ACHN (cell line): ENCODE measurements around the gene TMEM187.

ENCODE experiments used
- DNase-seq: peaks from one replicate; pipeline ENCODE4 v3.0.0-alpha.2; 2015
- in situ Hi-C: cut with HindIII; loops from 2 replicates; pipeline ENCODE4 v1.10.0; 2017; ENCODE audit warnings: low sequenced_read_pairs, low pct_ligation_motif_present, low pct_unique_long_range_greater_than_20kb

TMEM187 gene

DNA sequence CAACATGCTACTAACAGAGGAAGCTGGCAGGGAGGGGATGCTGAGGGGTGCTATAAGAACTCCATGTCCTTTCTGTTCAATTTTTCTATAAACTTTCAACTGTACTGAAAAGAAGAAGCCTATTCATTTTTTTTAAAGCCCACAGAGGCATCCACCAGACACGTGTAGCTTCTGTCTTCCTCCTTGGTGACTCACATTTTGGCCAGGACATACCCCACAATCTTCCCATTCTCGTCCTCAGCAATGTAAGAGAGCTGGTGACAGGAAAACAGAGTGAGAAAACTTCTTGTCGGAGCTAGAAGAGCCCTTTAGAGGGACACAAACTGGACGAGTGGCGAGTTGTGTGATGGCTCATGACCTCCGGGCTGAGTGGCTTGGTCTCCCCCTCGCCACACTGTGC, 38.8 kb upstream of the TMEM187 start:
- DNase-seq = peak; percentile 4
- in situ Hi-C loops = no loop called here

- in situ Hi-C loops = no loop called here
- DNase-seq = no peak
Measured at GRCh38 chrX:153934148-153934761, 38.3 kb upstream of the TMEM187 start.

GRCh38 chrX:153934762-153935325, 37.7 kb upstream of the TMEM187 start, which contains the start of gene NAA10:
NAA10 (minus strand) TSS chrX:153935037; CDS start chrX:153934904, 133 bp downstream.
- peak; percentile 69 for DNase-seq
- in situ Hi-C loops = no loop called here

GRCh38 chrX:153935326-153935851, 37.2 kb upstream of the TMEM187 start:
- DNase-seq = no peak
- in situ Hi-C loops = no loop called here

DNA sequence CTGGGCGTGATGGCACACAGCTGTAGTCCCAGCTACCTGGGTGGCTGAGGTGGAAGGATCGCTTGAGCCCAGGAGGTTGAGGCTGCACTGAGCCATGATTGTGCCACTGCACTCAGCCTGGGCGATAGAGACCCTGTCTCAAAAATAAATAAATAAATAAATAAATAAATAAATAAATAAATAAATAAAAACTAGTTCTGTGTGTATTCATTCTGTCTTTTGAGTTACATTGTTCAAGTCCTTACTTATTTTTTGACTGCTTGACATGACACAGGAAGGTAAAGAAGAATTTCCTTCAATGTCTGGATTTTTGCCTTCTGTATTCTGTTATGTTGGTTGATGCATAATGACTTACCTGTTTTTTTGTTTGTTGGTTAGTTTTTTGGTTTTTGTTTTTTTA, 35.5 kb upstream of the TMEM187 start:
- no peak for DNase-seq
- in situ Hi-C loops = no loop called here

DNA sequence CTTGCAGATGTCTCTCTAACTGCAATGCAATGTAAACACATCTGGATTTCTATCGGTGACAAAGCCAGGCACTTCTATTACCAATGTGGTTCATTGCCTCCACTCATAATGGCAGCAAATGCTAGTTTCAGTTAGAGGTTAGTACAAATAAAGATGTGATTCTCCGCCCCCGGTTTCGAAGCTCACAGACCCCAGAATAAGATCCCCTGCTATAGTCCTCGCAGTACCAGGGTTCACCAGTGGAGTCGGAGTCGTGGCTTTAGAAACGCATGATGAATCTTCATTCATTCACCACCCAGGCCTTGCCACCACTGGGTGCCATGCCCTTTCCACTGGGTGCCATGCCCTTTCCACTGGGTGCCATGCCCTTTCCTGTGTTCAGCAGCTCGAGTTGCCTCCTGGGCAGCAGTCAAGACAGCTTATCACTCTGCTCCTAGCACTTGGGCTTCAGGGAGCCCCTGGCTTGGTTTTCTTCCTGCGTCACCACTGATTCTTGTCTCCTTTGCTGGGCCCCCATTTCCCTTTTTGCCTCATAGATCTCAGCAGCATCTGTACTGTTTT, 34.2 kb upstream of the TMEM187 start:
- in situ Hi-C loops = no loop called here
- no peak for DNase-seq

- no peak for DNase-seq
- in situ Hi-C loops = no loop called here
Measured at GRCh38 chrX:153939573-153939972, 33.0 kb upstream of the TMEM187 start.

DNA sequence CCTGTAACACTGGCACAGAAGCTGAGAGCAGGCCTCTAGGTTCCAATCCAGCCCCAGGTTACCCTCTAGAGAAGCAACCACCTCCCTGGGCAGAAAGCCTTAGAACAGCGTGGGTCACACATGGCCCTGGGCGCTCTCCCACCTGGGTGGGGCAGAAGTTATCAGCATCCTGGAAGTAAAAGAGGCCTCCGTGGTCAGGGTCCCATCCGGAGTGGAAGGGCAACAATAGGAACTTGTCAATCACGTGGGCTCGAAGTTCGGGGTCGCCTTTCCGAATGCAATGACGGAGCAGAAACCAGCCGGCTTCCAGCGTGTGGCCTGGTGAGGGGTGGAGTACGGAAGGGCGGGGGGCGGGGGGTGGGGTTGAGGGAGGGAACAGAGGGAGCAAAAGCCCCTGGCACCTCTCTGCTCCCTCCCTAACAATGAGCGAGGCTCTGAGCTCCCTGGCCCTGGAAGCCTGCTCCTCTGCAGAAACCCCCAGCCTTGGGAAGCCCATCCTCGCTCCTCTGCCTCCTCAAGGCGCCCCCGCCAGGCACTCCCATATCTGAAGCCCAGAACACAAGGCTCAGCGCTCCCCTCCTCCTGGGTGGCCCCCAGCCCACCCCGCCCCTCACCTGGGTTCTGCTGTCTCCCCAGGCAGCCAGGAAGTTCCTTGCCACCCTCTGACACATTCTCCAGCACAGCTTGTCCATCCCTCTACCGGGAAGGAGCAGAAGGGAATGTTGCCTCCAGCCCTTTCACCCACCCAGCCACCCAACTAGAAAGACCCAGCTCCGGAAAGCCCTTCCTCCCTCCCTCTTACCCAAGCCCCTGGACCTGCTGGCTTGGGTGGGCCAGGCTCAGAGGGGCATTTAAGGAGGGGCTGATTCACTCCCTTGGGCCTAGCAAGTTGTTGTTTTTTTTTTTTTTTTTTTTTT, 31.0 kb upstream of the TMEM187 start:
- in situ Hi-C loops = no loop called here
- no peak for DNase-seq

DNA sequence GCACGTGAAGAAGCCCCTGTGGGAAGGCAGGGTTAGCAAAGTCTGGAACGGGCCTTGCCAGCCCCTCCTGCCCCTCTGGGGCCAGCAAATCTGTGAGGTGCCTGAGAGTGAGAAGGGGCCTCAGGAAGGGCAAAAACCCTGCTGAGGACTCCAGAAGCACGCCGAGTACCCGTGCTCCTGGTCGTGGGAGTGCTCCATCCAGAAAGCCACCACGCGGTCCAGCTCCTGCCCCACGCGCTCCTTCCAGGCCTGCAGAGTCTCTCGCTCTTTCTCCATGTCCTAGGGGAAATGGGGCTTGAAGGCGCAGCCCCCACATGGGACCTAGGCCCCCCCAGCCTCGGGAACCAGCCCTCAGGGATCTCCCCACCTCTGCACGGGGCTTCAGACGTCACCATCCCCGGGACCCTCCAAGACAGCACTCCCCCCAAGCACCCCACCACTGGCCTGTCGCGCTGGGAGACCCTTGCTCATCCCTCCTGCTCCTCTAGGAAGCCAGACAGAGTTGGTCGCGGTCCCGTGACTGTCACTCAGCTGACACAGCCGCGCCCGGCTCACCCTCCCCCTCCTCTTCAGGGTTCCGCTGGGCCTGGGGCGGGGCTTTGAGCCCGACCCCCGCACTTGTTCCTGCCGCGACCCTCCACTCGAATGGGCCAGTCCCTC, 28.3 kb upstream of the TMEM187 start, which contains the start of gene RENBP:
RENBP (minus strand) TSS at position 504 of the 660 bp plus-strand sequence; CDS start at position 471, 33 bp downstream.
- in situ Hi-C loops = no loop called here
- no peak for DNase-seq

GRCh38 chrX:153944800-153945150, 27.8 kb upstream of the TMEM187 start:
- in situ Hi-C loops = no loop called here
- no peak for DNase-seq

DNA sequence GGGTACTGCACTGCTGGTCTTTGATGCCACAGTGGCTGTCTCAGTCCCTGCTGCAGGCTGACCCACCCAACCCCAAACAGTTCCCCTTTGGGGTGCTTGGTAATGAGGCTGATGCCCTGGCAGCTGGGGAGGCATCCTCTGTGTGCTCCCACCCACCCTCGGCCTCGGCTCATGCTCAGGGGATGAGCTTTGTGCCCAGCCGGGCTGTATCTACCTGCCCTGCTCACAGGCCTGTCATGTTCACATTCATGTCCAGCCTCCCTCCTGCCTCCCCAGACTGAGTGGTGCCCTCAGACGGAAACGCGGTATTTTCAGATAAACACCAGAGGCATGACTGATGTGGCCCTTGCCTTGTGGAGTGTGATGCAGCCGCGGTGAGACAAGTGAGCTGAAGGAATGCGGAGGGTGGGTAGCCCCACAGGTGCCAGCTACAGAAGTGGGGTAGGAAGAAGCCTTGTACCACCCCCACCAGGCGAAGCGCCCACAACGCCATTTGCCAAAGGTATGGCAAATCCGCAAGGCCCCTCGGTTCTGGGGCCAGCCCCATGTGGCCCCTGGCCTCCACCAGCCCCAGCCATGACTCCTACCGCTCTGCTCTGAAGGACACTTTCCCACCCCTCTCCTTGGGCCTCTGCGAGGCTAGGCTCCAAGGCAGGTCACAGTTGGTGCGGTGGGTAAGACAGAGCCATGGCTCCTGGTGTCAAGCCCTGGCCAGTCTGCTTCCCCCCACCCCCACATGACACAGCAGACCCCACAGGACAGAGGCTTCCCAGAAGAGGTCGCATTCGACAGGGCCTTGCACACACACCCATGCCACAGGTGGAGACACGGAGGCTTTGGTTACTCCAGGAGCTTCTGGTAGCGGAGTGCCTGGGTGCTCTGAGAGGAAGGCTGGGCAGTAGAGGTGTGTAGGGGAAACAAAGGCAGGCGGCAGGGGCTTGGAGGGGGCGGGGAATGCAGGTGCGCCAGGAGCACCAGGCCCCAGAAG, 26.3 kb upstream of the TMEM187 start:
- in situ Hi-C loops = no loop called here

GRCh38 chrX:153947009-153947769, 25.4 kb upstream of the TMEM187 start:
- peak; percentile 73 for DNase-seq
- in situ Hi-C loops = no loop called here

More for the DNA sequence above, 26.3 kb upstream of the TMEM187 start:
- no peak for DNase-seq

- DNase-seq = no peak
- in situ Hi-C loops = no loop called here
Measured at GRCh38 chrX:153948002-153948466, 24.5 kb upstream of the TMEM187 start.

DNA sequence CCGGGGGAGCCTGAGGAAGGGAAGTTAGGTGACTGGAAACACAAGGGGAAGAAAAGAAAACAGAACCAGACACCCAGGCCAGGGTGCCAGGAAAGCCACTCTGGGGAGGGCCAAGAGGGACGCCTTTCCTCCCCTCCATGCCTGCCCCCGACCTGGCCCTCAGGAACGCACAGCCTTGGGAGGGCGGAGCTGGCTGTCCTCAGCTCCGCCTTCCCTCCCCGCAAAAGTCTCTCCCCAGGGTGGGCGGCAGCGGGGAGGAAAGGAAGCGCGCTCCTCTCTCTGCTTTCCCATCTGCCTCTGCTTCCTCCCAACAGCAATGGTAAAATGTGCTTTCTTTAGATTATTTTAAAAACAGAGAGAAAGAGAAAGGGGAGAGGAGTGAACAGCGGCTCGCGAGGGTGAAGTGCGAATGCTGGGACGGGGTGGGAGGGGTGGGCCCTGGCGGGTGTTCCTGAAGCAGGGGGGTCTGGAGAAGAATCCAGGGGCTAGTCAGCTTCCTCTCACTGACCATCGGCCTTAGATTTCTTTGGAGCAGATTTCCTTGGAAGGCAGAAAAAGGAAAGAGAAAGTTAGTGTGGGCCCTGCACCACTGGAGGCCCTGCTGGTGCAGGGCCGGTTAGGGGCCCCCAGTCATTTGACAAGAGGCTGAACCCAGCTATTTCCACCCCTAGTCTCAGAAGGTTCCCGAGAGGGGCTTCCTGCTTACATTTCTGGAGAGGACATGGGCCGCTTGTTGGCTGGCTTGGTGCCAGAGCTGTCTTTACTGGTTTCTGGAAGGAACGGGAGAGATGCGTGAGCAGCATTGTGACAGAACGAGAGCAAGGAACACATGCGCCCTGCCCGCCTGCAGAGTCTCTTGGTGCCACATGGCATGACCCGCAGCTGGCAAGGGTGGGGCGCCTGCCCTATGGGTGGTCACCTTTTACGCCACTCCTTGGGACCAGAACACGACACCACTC, 23.4 kb upstream of the TMEM187 start:
- DNase-seq = no peak
- in situ Hi-C loops = no loop called here

GRCh38 chrX:153950127-153950526, 22.4 kb upstream of the TMEM187 start:
- no peak for DNase-seq
- in situ Hi-C loops = no loop called here
